Neural cell (in vitro differentiated cells): ENCODE measurements around the gene ELOVL7. TPM values are rescaled to one million over a fixed set of nuclear protein-coding genes. Genes with fewer than 3 reads are reported as not detected.
"Not testable (repeated sequence)": the region's sequence is repeated elsewhere in the genome, so short reads cannot be mapped to it uniquely, and the experiment has no call there.

Experiments
- H2AFZ ChIP-seq: fragments of 200-600, 300-800 bp; sonication (generic), shearing (Covaris generic); 2 replicates; pipeline ENCODE4 v1.6.0; 2014; ENCODE audit warnings: low read depth, mild to moderate bottlenecking, antibody characterized with exemption, low read length, moderate library complexity
- H3F3A ChIP-seq: fragments of 200-600 bp; shearing (Covaris generic); 2 replicates; pipeline ENCODE4 v1.6.1; 2016; ENCODE audit warnings: mild to moderate bottlenecking, moderate library complexity, mixed read lengths, antibody characterized with exemption, low read length; ENCODE audit not compliant: insufficient read depth, poor library complexity, severe bottlenecking
- H3K27ac ChIP-seq: fragments of 200-600, 300-800 bp; sonication (generic), shearing (Covaris generic); 2 replicates; pipeline ENCODE4 v1.5.1; 2014; ENCODE audit warnings: mild to moderate bottlenecking, low read length, moderate library complexity
- H3K27me3 ChIP-seq: fragments of 300-800, 200-600 bp; sonication (generic), shearing (Covaris generic); 2 replicates; pipeline ENCODE4 v1.6.0; 2014; ENCODE audit warnings: mild to moderate bottlenecking, low read depth, low read length, moderate library complexity; ENCODE audit not compliant: insufficient read depth
- H3K36me3 ChIP-seq: fragments of 300-800, 200-600 bp; sonication (generic), shearing (Covaris generic); 2 replicates; pipeline ENCODE4 v1.5.1; 2014; ENCODE audit warnings: mild to moderate bottlenecking, antibody characterized with exemption, low read length, moderate library complexity; ENCODE audit not compliant: insufficient read depth
- H3K4me2 ChIP-seq: fragments of 300-800, 200-600 bp; sonication (generic), shearing (Covaris generic); 2 replicates; pipeline ENCODE4 v1.6.0; 2014; ENCODE audit warnings: mild to moderate bottlenecking, low read length
- H3K4me3 ChIP-seq: fragments of 300-800, 200-600 bp; sonication (generic), shearing (Covaris generic); 2 replicates; pipeline ENCODE4 v1.5.1; 2014; ENCODE audit warnings: mild to moderate bottlenecking, low read length, moderate library complexity
- H3K79me2 ChIP-seq: fragments of 200-600 bp; shearing (Covaris generic); replicated peaks from 2 replicates; pipeline ENCODE4 v1.6.0; 2014; ENCODE audit warnings: mild to moderate bottlenecking, low read length, moderate library complexity; ENCODE audit not compliant: insufficient read depth
- H3K9ac ChIP-seq: fragments of 300-800, 200-600 bp; sonication (generic), shearing (Covaris generic); 2 replicates; pipeline ENCODE4 v1.6.1; 2016; ENCODE audit warnings: mild to moderate bottlenecking, low read length, mixed read lengths
- H3K9me2 ChIP-seq: fragments of 200-600 bp; shearing (Covaris generic); 2 replicates; pipeline ENCODE4 v1.6.1; 2016; ENCODE audit warnings: mild to moderate bottlenecking, low read length, mixed read lengths; ENCODE audit not compliant: insufficient read depth
- H3K9me3 ChIP-seq: fragments of 200-600, 300-800 bp; sonication (generic), shearing (Covaris generic); 2 replicates; pipeline ENCODE4 v1.6.1; 2016; ENCODE audit warnings: mild to moderate bottlenecking, mixed run types, low read length, moderate library complexity, mixed read lengths
- H4K20me1 ChIP-seq: fragments of 200-600 bp; shearing (Covaris generic); 2 replicates; pipeline ENCODE4 v1.6.1; 2016; ENCODE audit warnings: mild to moderate bottlenecking, mixed run types; ENCODE audit not compliant: insufficient read depth
- EP300 ChIP-seq: fragments of 450-650 bp; conservative IDR thresholded peaks from 2 replicates; pipeline ENCODE4 v1.6.1; 2014; ENCODE audit warnings: antibody characterized with exemption, mild to moderate bottlenecking, moderate library complexity; ENCODE audit not compliant: poor library complexity, severe bottlenecking
- EZH2 ChIP-seq: fragments of 200-600, 300-800 bp; shearing (Covaris generic), sonication (generic); IDR thresholded peaks from 2 replicates; pipeline ENCODE4 v1.6.1; 2014; ENCODE audit warnings: antibody characterized with exemption, low read length, borderline replicate concordance, mild to moderate bottlenecking; ENCODE audit not compliant: insufficient read depth, poor library complexity, severe bottlenecking
- MXI1 ChIP-seq: fragments of 450-650 bp; conservative IDR thresholded peaks from 2 replicates; pipeline ENCODE4 v1.6.1; 2014; ENCODE audit warnings: antibody characterized with exemption, mild to moderate bottlenecking; ENCODE audit not compliant: poor library complexity, severe bottlenecking
- POLR2AphosphoS5 ChIP-seq: IDR thresholded peaks from 2 replicates; pipeline ENCODE4 v1.6.1; 2012
- RAD21 ChIP-seq: fragments of 450-650 bp; conservative IDR thresholded peaks from 2 replicates; pipeline ENCODE4 v1.6.1; 2014; ENCODE audit warnings: antibody characterized with exemption, mild to moderate bottlenecking, moderate library complexity
- SMC3 ChIP-seq: fragments of 450-650 bp; conservative IDR thresholded peaks from 2 replicates; pipeline ENCODE4 v1.6.1; 2014; ENCODE audit warnings: antibody characterized with exemption, mild to moderate bottlenecking, moderate library complexity; ENCODE audit not compliant: poor library complexity
- TAF1 ChIP-seq: IDR thresholded peaks from 2 replicates; pipeline ENCODE4 v1.6.1; 2012; ENCODE audit warnings: low read depth
- polyA plus RNA-seq: library from polyadenylated mRNA; depleted of rRNA; stranded (reverse); fragments of >200 nt; gene quantifications from 2 replicates; pipeline ENCODE4 v1.2.3, GENCODE V29; 2014
- TF ChIP-seq, protein P1 (sequence below): IDR thresholded peaks from 2 replicates; pipeline ENCODE4 v1.6.1; 2012; ENCODE audit warnings: borderline replicate concordance
- TF ChIP-seq, protein P2 (sequence below): fragments of 450-650 bp; IDR thresholded peaks from 2 replicates; pipeline ENCODE4 v1.5.1; 2014; ENCODE audit warnings: antibody characterized with exemption, mild to moderate bottlenecking, moderate library complexity; ENCODE audit not compliant: poor library complexity, severe bottlenecking

The ELOVL7 gene
- polyA plus RNA-seq, 1 donor from 2014 or later = 3.9 TPM

DNA sequence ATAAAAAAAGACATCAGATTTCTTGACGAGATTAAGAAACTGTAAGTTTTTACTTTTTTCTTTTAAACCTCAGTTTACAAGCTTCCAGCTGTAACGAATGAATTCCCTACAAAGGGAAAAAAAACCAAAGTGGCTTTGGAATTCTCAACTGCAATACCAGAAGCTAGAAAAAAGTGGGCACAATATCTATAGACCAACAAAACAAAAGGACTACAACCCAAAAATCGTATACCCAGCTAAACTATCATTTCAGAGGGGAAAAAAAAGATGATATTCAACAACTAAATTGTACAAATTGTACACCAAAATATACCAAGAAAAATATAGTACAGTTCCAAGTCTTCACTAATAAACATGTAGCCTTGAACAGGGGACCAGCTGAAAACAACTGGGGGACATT is 26.8 kb upstream of the ELOVL7 start:
- Histone ChIP-seq H3K9me2 (no peaks in the 10 kb centered on the region), H3K36me3 (no peaks in the 10 kb centered on the region), H3F3A (no peaks in the 10 kb centered on the region), H4K20me1 (no peaks in the 10 kb centered on the region), H3K9ac (no peak overlapping the region), H3K9me3 (no peaks in the 10 kb centered on the region), H3K27ac (no peak overlapping the region), H3K79me2 (no peaks in the 10 kb centered on the region), H3K4me3 (no peak overlapping the region), H2AFZ (no peak overlapping the region), H3K4me2 (no peak overlapping the region), H3K27me3 (no peaks in the 10 kb centered on the region)
- TF ChIP-seq EP300 = no peak

DNA sequence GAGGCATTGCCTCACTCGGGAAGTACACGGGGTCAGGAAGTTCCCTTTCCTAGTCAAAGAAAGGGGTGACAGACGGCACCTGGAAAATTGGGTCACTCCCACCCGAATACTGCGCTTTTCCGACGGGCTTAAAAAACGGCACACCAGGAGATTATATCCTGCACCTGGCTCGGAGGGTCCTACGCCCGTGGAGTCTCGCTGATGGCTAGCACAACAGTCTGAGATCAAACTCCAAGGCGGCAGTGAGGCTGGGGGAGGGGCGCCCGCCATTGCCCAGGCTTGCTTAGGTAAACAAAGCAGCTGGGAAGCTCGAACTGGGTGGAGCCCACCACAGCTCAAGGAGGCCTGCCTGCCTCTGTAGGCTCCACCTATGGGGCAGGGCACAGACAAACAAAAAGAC is 16.5 kb upstream of the ELOVL7 start:
- not testable (repeated sequence) for H3K9ac ChIP-seq, H3K27ac ChIP-seq, H3K27me3 ChIP-seq, H3K9me3 ChIP-seq, H3K36me3 ChIP-seq, H3F3A ChIP-seq, H4K20me1 ChIP-seq, H3K79me2 ChIP-seq, H3K9me2 ChIP-seq, H3K4me2 ChIP-seq, H2AFZ ChIP-seq, H3K4me3 ChIP-seq

DNA sequence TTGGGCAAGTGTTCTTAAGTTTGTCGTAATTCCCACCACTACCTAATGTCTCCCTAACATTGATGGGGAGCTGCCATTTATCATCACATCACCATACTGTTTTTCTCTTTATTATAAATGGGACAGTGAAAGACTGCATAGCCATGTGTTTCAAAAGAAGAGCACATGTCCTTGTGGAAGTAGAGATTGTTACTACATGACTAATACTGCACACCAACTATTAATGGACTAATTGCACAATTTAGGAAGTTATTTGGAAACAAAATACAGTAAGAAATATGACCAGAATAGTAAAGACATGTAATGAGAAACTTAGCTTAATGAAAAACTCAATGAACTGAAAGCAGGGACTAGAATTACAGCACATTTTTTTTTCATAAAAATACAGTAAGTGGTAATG is 12.0 kb upstream of the ELOVL7 start:
- no peak overlapping the region for H3K27ac ChIP-seq
- no peaks in the 10 kb centered on the region for H3K9me3 ChIP-seq
- H4K20me1 ChIP-seq = no peaks in the 10 kb centered on the region
- no peak overlapping the region for H3K9ac ChIP-seq
- no peaks in the 10 kb centered on the region for H3K36me3 ChIP-seq
- no peak overlapping the region for H2AFZ ChIP-seq
- TF ChIP-seq TAF1 (no peak), MXI1 (no peak), RAD21 (no peak), EZH2 (no peak), POLR2AphosphoS5 (no peak), EP300 (no peak), SMC3 (no peak)
- TF ChIP-seq, protein P1, sequence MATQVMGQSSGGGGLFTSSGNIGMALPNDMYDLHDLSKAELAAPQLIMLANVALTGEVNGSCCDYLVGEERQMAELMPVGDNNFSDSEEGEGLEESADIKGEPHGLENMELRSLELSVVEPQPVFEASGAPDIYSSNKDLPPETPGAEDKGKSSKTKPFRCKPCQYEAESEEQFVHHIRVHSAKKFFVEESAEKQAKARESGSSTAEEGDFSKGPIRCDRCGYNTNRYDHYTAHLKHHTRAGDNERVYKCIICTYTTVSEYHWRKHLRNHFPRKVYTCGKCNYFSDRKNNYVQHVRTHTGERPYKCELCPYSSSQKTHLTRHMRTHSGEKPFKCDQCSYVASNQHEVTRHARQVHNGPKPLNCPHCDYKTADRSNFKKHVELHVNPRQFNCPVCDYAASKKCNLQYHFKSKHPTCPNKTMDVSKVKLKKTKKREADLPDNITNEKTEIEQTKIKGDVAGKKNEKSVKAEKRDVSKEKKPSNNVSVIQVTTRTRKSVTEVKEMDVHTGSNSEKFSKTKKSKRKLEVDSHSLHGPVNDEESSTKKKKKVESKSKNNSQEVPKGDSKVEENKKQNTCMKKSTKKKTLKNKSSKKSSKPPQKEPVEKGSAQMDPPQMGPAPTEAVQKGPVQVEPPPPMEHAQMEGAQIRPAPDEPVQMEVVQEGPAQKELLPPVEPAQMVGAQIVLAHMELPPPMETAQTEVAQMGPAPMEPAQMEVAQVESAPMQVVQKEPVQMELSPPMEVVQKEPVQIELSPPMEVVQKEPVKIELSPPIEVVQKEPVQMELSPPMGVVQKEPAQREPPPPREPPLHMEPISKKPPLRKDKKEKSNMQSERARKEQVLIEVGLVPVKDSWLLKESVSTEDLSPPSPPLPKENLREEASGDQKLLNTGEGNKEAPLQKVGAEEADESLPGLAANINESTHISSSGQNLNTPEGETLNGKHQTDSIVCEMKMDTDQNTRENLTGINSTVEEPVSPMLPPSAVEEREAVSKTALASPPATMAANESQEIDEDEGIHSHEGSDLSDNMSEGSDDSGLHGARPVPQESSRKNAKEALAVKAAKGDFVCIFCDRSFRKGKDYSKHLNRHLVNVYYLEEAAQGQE = no peak
- TF ChIP-seq, protein P2, sequence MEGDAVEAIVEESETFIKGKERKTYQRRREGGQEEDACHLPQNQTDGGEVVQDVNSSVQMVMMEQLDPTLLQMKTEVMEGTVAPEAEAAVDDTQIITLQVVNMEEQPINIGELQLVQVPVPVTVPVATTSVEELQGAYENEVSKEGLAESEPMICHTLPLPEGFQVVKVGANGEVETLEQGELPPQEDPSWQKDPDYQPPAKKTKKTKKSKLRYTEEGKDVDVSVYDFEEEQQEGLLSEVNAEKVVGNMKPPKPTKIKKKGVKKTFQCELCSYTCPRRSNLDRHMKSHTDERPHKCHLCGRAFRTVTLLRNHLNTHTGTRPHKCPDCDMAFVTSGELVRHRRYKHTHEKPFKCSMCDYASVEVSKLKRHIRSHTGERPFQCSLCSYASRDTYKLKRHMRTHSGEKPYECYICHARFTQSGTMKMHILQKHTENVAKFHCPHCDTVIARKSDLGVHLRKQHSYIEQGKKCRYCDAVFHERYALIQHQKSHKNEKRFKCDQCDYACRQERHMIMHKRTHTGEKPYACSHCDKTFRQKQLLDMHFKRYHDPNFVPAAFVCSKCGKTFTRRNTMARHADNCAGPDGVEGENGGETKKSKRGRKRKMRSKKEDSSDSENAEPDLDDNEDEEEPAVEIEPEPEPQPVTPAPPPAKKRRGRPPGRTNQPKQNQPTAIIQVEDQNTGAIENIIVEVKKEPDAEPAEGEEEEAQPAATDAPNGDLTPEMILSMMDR = no peak
- H3K9me2 ChIP-seq = no peaks in the 10 kb centered on the region
- no peaks in the 10 kb centered on the region for H3K79me2 ChIP-seq
- H3K4me3 ChIP-seq = no peak overlapping the region
- H3K4me2 ChIP-seq = no peak overlapping the region
- H3K27me3 ChIP-seq = no peaks in the 10 kb centered on the region
- H3F3A ChIP-seq = no peaks in the 10 kb centered on the region
